WTC11 (cell line): ENCODE results near the gene CHN1.

ENCODE experiments used
- CREM ChIP-seq: sonication (generic); formaldehyde crosslinking; IDR thresholded peaks from 2 replicates; pipeline ENCODE4 v1.8.1; 2022; ENCODE audit warnings: mild to moderate bottlenecking, missing genetic modification reagents, moderate library complexity
- NR2C2 ChIP-seq: sonication (generic); formaldehyde crosslinking; IDR thresholded peaks from 2 replicates; pipeline ENCODE4 v1.8.0; 2022; ENCODE audit warnings: mild to moderate bottlenecking, missing genetic modification reagents
- TF ChIP-seq, protein P1 (sequence below): fragments of 200-600 bp; IDR thresholded peaks from 2 replicates; pipeline ENCODE4 v1.8.0; 2022; ENCODE audit warnings: antibody characterized with exemption
- TF ChIP-seq, protein P2 (sequence below): sonication (generic); formaldehyde crosslinking; IDR thresholded peaks from 2 replicates; pipeline ENCODE4 v1.8.0; 2022; ENCODE audit warnings: mild to moderate bottlenecking, missing genetic modification reagents

GRCh38 chr2:174919947-174920595 is 85.1 kb downstream of the CHN1 start:
- TF ChIP-seq NR2C2 (CRISPR knock-in tag): no peak
- TF ChIP-seq, protein P1, sequence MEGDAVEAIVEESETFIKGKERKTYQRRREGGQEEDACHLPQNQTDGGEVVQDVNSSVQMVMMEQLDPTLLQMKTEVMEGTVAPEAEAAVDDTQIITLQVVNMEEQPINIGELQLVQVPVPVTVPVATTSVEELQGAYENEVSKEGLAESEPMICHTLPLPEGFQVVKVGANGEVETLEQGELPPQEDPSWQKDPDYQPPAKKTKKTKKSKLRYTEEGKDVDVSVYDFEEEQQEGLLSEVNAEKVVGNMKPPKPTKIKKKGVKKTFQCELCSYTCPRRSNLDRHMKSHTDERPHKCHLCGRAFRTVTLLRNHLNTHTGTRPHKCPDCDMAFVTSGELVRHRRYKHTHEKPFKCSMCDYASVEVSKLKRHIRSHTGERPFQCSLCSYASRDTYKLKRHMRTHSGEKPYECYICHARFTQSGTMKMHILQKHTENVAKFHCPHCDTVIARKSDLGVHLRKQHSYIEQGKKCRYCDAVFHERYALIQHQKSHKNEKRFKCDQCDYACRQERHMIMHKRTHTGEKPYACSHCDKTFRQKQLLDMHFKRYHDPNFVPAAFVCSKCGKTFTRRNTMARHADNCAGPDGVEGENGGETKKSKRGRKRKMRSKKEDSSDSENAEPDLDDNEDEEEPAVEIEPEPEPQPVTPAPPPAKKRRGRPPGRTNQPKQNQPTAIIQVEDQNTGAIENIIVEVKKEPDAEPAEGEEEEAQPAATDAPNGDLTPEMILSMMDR: no peak
- TF ChIP-seq CREM (CRISPR knock-in tag): no peak
- TF ChIP-seq, protein P2, sequence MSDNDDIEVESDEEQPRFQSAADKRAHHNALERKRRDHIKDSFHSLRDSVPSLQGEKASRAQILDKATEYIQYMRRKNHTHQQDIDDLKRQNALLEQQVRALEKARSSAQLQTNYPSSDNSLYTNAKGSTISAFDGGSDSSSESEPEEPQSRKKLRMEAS: no peak
